ENCODE results near the gene PCLO.

The PCLO gene

GRCh38 chr7:82841828-82842227, 320.9 kb downstream of the PCLO start:
- DNase-seq = no peak

- DNase-seq = no peak
These were observed 322.6 kb downstream of the PCLO start for GRCh38 chr7:82840061-82840460.

GRCh38 chr7:82839555-82839954, 323.1 kb downstream of the PCLO start:
- DNase-seq = no peak

- DNase-seq = no peak
These were observed 323.6 kb downstream of the PCLO start for GRCh38 chr7:82839063-82839462.

- no peak for DNase-seq
These were observed 324.4 kb downstream of the PCLO start for GRCh38 chr7:82838314-82838713.

- no peak for DNase-seq
These were observed 339.6 kb downstream of the PCLO start for GRCh38 chr7:82823073-82823472.

GRCh38 chr7:82821037-82821436, 341.6 kb downstream of the PCLO start:
- DNase-seq = no peak

GRCh38 chr7:82818171-82818570, 344.5 kb downstream of the PCLO start:
- DNase-seq = no peak

GRCh38 chr7:82816272-82816671, 346.4 kb downstream of the PCLO start:
- DNase-seq = no peak

GRCh38 chr7:82810558-82811259, 352.0 kb downstream of the PCLO start:
- peak in 2 of 58 donors; percentile 1 to 18 for DNase-seq

GRCh38 chr7:82808633-82809032, 354.1 kb downstream of the PCLO start:
- DNase-seq = no peak

GRCh38 chr7:82805527-82805960, 357.1 kb downstream of the PCLO start:
- peak in 1 of 58 donors; percentile 0 for DNase-seq

GRCh38 chr7:82803411-82803810, 359.3 kb downstream of the PCLO start:
- no peak for DNase-seq

GRCh38 chr7:82789883-82790609, 372.6 kb downstream of the PCLO start:
- DNase-seq = no peak

GRCh38 chr7:82778021-82778420, 384.7 kb downstream of the PCLO start:
- DNase-seq = no peak

GRCh38 chr7:82762880-82763279, 399.8 kb downstream of the PCLO start:
- DNase-seq = no peak

- no peak for DNase-seq
These were observed 401.9 kb downstream of the PCLO start for GRCh38 chr7:82760831-82761230.

GRCh38 chr7:82760074-82760473, 402.6 kb downstream of the PCLO start:
- no peak for DNase-seq

- no peak for DNase-seq
These were observed 406.8 kb downstream of the PCLO start for GRCh38 chr7:82755705-82756551.

GRCh38 chr7:82750007-82750406, 412.7 kb downstream of the PCLO start:
- DNase-seq = no peak

- no peak for DNase-seq
These were observed 416.9 kb downstream of the PCLO start for GRCh38 chr7:82745820-82746219.

GRCh38 chr7:82745117-82745516, 417.6 kb downstream of the PCLO start:
- DNase-seq = no peak

All from anterior cingulate cortex (tissue), 58 donors.